ENCODE measurements around the gene RAB5A. TPM values are rescaled to one million over a fixed set of nuclear protein-coding genes. Genes with fewer than 3 reads are reported as not detected.
"Not testable (repeated sequence)": the region's sequence is repeated elsewhere in the genome, so short reads cannot be mapped to it uniquely, and the experiment has no call there.

The RAB5A gene
- polyA plus RNA-seq, 1 donor from 2014 or later, result 29.7 TPM

DNA sequence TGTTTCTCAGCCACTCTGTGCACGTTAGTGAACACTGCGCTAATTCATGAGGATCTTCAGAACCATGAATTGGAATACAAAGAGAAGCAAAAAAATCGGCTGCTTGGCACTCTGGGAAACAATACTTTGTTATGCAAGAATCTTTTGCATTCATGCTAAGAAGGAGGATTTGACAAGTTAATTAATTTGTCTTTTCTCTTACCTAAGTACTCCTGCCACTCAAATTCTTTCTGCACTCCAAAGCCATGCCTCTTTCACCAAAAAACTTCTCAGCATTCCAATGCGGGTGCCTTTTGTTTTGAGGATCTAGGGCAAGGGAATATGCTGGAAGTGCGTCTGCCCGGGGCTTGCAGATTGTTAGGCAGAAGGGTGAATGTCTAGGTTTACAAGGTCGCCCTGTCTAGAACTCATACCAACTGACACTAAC, 82.0 kb downstream of the RAB5A start:
- Mint-ChIP-seq H3K4me1 (peaks cover 2 to 5% (median 3%) of the 10 kb centered on the region in 3 donors), H3K9me3 (no peaks in the 10 kb centered on the region), H3K36me3 (no peaks in the 10 kb centered on the region), H3K27ac (no peak overlapping the region), H3K4me3 (no peak overlapping the region), H3K27me3 (peaks cover 2% of the 10 kb centered on the region)

- not testable (repeated sequence) for H3K9me3 Mint-ChIP-seq, H3K4me1 Mint-ChIP-seq, H3K4me3 Mint-ChIP-seq, H3K27me3 Mint-ChIP-seq, H3K27ac Mint-ChIP-seq, H3K36me3 Mint-ChIP-seq
Observed at GRCh38 chr3:20031939-20032338, 85.0 kb downstream of the RAB5A start.

Other genes with a start within 250 kb of the RAB5A start
- gene EFHB, start 12.9 kb upstream of the RAB5A start, polyA plus RNA-seq, result 1.0 TPM
- gene PP2D1, start 65.2 kb downstream of the RAB5A start, polyA plus RNA-seq, result 0.64 TPM
- gene KAT2B, start 93.3 kb downstream of the RAB5A start, polyA plus RNA-seq, result 4.8 TPM
- 8.3 TPM for gene SGO1, start 239.1 kb downstream of the RAB5A start, polyA plus RNA-seq

Data from IgD-negative memory B cell (primary cell).